ENCODE data around the gene VIT.
"Not testable (repeated sequence)": the region's sequence is repeated elsewhere in the genome, so short reads cannot be mapped to it uniquely, and the experiment has no call there.

Gene VIT

DNA sequence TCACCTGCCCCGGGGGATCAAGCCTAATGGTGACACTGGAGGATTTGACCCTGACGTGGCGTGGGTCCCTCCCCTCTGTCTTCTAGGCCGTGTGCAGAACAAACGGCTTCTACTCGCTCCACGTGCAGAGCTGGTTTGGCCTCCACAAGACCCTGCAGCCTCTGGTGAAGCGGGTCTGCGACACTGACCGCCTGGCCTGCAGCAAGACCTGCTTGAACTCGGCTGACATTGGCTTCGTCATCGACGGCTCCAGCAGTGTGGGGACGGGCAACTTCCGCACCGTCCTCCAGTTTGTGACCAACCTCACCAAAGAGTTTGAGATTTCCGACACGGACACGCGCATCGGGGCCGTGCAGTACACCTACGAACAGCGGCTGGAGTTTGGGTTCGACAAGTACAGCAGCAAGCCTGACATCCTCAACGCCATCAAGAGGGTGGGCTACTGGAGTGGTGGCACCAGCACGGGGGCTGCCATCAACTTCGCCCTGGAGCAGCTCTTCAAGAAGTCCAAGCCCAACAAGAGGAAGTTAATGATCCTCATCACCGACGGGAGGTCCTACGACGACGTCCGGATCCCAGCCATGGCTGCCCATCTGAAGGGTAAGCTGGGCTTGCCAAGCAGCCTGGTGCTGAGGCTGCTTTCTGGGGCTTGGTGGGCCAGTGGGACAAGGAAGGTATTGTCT lies 112.0 kb downstream of the VIT start:
- DNase-seq, result no peak

DNA sequence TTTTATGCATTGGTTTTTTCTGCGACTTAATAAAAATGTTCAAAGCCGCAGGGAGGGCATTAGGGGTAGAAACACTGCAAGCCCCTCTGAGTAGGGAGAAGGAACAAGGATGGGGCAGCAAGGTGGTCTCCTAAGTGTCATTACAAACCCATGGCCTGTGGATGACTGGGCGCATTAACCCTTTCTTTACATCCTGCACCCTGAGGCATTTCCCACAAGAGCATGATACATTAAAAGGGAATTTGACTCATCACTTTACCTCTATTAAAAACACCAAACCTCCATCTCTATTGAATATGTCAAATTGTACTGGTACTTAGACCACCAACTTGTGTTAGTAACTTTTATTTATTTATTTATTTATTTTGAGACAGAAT lies 112.5 kb downstream of the VIT start:
- DNase-seq, result no peak

DNA sequence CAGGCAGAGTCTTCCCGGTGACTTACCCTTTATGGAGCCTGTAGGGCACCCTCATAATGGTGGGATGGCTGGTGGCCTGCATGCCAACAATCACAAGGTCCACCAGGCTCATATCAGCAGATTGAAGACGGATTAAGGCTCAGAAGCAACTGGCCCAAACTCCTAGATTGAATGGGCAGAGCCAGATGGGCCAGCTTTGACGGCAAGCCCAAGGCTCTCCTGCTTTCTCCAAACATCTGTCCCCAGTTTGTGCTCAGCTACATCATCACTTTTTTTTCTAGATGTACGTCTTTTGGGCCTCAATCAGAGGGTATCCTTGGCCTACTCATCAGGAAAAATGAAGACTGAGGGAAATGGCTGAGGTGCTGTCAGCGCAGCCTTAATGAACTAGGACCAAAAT lies 114.6 kb downstream of the VIT start:
- DNase-seq, result no peak

DNA sequence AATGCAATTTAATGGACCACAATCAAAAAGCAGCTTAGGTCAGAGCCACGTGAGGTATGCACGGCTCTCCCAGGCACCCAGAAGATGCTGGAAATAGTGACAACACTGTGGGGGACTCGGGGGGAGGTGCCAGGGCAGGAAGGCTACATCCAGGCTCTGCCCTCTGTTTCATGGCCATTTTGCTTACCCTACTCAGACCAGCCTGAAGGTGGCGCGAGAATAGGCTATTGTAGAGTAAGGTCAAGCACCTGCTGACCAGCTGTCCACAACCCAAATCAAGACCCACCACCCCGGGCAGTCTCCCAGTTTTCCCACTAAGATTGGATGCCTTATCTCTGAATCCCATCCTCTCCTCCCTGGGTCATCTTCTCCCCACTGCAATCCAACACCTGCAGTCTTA lies 115.7 kb downstream of the VIT start:
- no peak for DNase-seq

DNA sequence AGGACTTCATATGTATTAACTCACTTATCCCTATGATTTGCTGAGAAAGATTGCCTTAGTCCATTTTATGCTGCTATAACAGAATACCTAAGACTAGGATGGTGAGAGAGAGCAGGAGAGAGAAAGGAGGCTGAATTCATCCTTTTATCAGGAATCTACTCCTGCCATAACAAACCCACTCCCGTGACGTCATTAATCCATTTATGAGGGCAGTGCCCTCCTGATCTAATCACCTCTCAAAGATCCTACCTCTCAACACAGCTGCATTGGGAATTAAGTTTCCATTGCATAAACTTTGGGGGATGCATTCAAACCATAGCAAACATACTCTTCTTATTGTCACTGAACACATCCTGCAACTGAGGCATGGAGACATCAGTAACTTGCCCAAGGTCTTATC lies 122.0 kb downstream of the VIT start:
- DNase-seq, result no peak

DNA sequence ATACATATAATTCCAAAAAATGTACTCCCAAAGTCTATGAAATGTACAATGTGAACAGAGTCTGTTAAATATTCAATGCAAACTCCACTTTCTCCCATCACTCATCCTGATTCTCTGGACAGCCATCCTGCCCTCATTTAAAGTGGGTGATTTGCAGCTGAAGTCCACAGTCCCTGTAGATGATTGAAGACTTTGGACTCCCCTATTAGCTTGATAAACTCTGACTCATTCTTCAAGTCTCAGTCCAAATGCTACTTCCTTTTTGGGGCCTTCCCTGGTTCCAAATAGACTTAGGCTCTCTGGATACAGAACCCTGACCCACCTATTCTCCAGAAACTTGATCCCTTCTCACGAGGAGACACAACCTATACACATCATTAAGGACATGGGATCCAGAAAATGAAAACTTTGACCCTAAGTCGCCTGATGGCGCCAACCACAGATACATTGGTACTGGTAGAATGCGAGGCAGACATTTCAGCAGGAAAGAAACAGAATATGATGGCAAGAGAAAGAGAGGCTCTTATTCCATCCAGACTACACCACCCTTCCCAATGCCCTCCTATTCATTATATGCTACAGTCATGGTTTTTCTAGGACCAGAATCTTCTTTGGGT lies 122.7 kb downstream of the VIT start:
- DNase-seq, result no peak

DNA sequence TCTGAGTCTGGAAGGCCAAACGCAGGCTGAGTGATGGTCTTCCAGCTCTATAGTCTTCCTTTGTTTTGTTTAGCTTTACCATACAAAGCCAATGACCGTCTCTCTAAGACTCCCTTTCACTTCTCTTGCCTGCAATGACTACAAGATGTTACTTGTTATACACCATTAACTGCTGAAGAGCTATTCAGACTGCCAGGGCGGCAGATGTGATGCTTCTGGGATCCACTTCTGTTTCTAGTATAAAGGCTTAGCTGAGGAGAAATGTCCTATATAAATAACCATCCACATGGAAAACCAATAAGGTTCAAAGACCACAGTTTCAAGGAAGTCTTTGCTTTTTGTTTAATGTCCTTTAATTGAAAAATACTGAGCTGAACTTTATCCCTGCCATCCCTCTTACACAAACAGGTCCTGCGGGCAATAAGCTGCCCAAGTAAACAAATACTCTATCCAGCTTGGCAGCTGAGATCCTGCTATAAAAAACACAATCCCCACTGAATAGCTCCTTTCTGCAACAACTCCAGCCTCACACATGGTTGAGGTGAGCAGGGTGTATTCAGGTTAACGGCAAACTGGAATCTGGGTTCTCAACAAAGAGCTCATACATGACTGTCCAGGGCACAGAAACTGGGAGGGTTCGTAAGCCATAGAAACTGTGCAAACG lies 124.6 kb downstream of the VIT start:
- no peak for DNase-seq

DNA sequence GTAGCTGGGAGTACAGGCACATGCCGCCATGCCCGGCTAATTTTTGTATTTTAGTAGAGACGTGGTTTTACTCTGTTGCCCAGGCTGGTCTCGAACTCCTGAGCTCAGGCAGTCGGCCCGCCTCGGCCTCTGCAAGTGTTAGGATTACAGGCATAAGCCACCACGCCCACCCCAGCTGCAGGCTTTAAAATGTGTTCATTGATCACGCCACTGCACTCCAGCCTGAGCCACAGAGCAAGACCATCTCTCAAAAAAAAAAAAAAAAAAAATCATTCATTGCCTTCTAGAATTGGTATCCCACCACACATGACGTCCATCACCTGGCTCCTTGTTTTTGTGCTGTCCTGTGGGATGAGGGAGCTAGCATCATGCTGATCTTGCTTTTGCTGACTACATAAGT lies 127.4 kb downstream of the VIT start:
- no peak for DNase-seq

DNA sequence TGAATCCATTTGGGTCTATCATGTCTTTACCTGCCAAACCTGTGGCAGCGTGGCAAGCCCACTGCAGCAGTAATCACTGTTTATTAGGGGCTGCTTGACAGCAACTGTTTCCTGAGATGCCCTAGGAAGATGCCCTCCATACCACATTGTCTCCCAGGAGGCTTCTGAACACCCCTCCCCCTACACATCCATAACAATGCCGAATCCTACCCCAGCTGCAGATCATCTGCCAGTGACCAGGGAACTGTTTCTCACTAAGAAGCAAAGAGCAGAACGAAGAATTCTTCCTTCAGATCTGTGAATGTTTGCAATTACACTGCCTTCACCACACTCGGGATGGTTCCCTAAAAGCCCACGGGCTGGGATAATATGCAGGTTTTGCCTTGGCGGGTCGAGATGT lies 127.8 kb downstream of the VIT start:
- no peak for DNase-seq

DNA sequence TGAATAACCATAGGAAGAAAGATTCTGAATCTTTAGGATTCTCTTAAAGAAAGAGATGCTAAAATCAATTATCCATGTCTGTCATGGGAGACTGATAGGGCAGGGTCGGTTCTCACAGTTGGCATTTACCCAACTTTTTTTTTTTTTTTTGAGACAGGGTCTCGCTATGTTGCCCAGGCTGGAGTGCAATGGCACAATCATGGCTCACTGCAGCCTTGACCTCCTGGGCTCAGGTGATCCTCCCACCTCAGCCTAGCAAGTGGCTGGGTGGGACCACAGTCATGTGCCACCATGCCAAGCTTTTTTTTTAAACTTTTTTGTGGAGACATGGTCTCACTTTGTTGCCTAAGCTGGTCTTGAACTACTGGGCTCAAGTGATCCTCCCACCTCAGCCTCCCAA lies 128.2 kb downstream of the VIT start:
- not testable (repeated sequence) for DNase-seq

DNA sequence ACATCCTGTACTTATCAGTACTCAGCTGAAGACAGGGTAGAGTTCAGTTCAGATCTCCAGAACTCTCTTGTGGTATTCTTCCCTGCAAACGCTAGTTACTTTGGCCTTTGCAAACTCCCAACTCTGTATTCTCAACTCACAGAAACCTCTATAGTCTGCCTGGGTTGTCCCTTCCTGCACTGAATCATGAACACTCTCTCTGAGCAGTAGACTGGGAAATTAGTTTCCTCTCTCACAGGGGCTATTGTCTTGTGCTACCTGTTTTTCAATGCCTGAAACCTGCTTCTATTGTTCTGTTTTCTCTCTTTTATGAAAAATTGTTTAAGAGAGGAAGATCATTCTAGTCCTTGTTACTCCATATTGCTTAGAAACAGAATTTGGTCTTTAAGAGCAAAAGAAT lies 134.7 kb downstream of the VIT start:
- no peak for DNase-seq

DNA sequence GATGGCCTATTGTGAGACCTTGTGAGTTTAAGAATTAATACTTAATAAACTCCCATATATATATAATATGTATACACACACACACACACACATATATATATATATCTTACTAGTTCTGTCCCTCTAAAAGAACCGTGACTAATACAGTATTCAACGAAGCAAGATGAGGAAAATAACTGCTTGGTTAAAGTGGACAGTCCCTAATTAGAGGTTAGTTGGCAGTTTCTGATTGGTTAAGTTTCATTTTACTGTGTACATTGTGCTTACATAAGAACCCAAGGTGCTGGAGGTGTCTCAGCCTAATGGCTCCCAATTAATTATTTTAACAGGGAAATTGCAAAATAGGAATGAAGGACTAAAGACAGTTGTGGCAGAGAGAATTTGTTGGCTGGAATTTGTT lies 137.7 kb downstream of the VIT start:
- DNase-seq, result no peak

DNA sequence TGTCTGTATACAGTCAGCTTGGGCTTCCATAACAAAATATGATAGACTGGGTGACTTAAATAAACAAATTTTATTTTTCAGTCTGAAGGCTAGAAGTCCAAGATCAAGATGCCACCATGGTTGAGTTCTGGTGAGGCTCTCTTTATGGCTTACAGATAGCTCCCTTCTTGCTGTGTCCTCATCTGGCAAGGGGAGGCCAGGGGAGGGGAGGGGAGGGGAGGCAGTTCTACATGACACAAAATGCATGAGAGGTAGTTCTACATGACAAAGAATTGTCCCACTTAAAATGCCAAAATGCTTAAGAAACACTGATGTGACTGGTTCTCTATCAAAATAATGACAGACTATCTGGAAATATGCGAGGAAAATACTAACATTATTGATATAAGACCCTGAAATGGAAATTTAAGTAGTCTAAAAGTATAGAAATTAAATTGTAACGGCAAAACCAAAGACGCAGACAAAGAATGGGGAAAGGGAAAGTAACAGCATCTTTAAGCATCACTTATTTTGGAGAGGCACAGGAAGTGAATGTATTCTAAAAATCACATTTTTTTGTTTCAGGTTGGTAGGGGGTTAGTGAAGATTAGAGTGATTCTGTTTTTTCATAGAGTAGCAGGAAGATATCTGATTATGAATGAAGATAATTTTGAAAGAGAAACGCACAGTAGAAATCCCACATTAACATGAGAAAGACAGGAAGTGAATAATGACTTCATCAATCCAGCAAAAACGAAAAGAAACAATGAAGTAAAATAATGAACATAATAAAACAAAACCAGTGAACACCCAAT lies 138.4 kb downstream of the VIT start:
- no peak for DNase-seq

DNA sequence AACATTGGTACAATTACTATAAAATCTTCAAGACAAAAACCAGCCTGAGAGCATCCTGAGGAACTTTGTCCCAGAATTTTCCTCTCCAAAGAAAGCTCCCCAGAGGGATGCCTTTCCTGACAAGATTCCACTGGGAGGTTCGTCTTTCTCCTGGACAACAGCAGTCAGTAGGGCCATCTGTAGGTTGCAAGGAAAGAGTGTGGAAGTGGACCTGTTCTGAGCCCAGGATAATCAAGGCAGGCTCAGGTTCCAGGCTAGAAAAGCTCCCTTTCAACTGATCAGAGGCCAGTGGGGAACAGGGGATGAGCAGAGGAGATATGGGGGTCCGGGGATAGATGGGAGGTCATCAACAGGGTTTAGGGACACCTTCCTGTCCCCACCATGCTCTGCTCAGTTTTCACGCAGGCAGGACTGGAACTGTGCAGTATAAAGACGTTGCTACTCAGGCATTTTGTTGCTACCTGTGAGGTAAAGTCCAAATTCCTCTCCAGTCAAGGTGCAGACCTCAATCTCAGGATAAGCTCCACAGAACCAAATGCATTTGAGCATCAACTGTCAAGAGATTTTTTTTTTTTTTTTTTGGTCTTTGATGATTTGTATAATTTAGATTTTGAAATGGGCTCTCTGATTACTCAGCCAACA lies 143.6 kb downstream of the VIT start:
- no peak for DNase-seq

DNA sequence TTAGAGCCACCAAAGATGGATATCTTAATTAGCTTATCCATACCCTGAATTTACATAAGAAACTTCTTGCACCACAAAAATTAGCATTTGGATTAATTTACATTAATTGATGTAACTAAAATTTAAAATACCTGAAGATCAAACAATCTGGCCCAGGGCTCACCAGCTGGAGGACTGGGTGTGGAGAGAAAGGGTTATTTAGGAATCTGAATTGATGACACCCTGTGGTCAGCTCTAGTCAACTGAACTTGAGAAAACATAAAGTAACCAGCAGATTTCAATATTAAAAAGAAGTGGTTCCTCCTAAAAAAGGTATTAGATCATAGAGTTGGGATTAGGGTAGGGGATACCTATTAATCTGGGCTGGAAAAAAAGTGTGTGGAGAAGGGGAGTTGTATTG lies 147.3 kb downstream of the VIT start:
- no peak for DNase-seq

DNA sequence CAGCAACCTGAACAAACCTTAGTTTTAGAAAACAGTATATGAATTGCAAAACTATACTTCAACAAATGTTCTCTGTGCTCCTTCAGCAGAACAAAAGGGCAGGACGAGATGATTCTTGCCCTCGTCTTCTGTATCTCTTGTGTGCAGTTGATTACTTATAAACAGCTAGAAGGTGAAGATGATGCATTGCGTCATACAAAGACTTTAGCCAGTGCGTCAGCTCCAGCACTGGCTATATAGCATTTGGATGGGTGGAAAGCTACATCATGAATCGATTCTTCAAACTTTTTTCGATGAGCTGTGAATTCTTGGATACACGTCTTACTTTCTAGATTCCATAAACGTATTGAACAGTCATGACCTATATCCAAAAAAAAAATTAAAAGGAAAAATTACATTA lies 152.8 kb downstream of the VIT start:
- DNase-seq, result no peak

DNA sequence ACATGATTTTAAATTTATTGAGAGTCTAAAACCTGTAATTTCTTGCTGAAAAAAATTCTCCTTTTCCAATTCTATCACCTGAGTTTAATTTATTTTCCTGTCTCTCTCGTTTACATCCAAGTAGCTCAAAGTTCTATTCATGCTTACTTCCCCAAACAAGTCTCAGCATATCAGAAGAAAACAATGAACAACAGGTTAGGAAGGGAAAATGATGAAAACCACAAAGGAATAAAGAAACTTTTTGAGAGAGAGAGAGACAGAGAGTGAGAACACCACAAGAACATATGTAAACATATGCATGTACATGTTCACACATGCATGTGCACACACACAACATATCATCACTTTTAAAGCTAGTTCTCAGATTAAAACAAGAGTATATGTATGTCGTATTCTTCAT lies 157.7 kb downstream of the VIT start:
- DNase-seq, result no peak

DNA sequence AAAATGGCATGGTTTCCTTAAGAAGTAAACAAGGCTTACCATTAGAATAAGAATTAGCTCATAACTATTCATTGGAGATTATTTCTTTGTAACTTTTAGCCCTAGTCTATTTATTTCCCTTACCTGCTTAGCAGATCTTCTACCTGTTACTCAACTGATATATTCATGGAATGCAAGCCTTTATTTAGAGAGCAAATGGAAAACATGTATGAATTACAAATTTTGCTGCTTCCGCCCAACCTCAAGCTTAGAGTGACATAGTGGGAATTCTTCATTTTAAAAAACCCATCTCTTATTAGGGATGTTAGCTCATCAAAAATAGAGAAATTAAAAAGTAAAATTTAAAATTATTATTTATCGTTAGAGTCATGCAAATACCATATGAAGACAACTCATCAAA lies 158.9 kb downstream of the VIT start:
- DNase-seq, result no peak

DNA sequence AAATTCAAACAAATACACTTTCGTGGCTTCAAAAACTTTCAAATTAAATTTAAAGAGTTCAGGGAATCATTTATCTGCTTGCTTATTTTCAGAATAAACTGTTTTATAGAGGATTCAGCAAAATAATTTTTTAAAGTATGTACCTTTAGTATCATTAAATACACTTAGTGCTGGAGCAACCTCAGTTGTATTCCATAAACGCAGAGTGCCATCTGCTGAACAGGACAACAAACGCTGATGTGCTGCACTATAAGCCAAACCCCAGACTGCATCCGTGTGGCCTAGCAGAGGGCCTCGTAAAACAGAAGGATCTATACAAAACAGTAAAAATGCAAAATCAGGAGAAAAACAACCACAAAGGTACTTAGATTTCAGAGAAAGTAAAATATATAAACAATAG lies 161.2 kb downstream of the VIT start:
- no peak for DNase-seq

DNA sequence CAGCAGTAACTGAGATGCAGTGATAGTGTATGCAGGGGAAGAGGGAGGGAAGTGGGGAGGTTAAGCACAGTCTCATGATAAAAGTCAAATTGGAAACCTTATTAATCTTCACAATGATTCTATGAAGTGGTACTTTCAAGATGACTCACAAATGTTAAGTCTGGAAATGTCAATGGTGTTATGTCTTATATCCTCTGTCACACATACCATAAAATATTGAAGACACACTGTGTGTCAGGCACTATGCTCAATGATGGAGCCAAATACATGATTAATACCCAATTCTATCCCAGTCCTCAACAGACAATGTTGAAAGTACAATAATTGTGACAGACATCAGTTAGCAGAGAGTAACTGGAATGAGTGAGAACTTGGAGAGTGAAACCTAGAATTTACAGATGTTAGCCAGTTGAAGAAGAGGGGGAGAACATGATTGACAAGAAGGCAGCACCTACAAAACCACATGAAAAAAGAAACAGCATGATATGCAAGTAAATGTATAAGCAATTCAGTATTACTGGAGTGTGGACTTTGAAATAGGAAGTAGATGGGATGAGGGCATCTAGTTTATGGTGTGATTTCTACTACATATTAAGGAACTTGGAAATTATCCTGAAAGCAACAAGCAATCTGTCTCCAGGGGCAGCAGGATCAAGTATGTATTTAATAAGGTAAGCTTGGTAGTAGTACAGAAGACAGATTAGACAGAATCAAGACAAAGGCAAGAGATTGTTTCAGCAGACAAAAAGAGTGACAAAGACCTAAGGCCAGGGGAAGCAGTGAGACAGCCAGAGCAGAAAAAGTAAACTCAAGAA lies 162.3 kb downstream of the VIT start:
- DNase-seq, result no peak

DNA sequence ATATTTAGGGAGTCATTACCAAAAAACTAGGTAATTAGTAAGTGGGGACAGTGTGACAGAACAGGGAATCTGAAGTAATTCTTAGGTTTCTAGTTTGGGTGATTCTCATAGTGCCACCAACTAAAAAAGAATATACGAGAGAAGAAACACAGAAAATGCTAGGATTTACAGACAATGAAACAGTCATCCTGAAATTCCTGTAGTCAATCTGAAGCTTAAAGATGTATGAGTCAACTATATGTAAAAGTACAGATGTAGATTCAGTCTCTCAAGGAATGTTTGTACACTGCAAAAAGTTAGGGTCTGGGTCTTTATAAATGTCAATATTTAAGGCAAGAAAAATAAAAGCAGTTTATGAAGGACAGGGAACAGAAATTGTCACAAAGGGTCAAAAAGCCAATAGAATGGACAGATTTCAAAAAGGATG lies 162.9 kb downstream of the VIT start:
- DNase-seq, result no peak

DNA sequence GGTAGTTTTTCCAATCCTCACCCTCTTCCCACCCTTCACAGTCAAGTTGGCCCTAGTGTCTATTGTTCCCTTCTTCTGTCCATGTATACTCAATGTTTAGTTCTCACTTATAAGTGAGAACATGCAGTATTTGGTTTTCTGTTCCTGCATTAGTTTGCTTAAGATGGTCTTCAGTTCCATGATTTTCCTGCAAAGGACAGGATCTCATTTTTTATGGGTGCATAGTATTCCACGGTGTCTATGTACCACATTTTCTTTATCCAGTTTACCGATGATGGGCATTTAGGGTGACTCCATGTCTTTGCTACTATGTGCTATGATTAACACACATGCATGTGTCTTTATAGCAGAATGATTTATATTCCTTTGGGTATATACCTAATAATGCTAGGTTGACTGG lies 165.4 kb downstream of the VIT start:
- DNase-seq, result no peak
